Gastroesophageal sphincter (tissue), 2 donors: Measurements from ENCODE around the gene GPRC6A.

Experiments
- EP300 ChIP-seq: sonication (generic); formaldehyde crosslinking; IDR thresholded peaks from one replicate; pipeline ENCODE4 v1.6.1; 2017; ENCODE audit warnings: antibody characterized with exemption, mild to moderate bottlenecking
- POLR2A ChIP-seq, 2 donors: fragments of 450-650 bp; IDR thresholded peaks; one replicate each; pipeline ENCODE4 v1.6.1; 2017; ENCODE audit warnings: antibody characterized with exemption in 2 of 2, mild to moderate bottlenecking in 2 of 2, moderate library complexity in 1 of 2

- TF ChIP-seq EP300 (no peak), POLR2A (IDR thresholded peaks at IDR 0.05) (no peak)
These were observed 35.7 kb downstream of the GPRC6A start for GRCh38 chr6:116793224-116793623.
